GM15510 (cell line): ENCODE data around the gene ZMYM2.

ENCODE experiments used
- POLR2A ChIP-seq: IDR thresholded peaks from 3 replicates; pipeline ENCODE4 v1.6.1; 2011; ENCODE audit warnings: borderline replicate concordance; ENCODE audit not compliant: insufficient read length; ENCODE audit errors: extremely low read depth

ZMYM2 gene

GRCh38 chr13:20016649-20017364, 58.3 kb downstream of the ZMYM2 start:
- TF ChIP-seq POLR2A = no peak

GRCh38 chr13:20017365-20017711, 58.8 kb downstream of the ZMYM2 start:
- no peak for TF ChIP-seq POLR2A

GRCh38 chr13:20019043-20019442, 60.5 kb downstream of the ZMYM2 start:
- no peak for TF ChIP-seq POLR2A

GRCh38 chr13:20024702-20025101, 66.2 kb downstream of the ZMYM2 start:
- TF ChIP-seq POLR2A = no peak

GRCh38 chr13:20028953-20029352, 70.4 kb downstream of the ZMYM2 start:
- TF ChIP-seq POLR2A = no peak

GRCh38 chr13:20033486-20033885, 75.0 kb downstream of the ZMYM2 start:
- TF ChIP-seq POLR2A = no peak

- TF ChIP-seq POLR2A = no peak
These were observed 76.6 kb downstream of the ZMYM2 start for GRCh38 chr13:20035130-20035529.

GRCh38 chr13:20037908-20038307, 79.4 kb downstream of the ZMYM2 start:
- TF ChIP-seq POLR2A = no peak

GRCh38 chr13:20043207-20043925, 84.8 kb downstream of the ZMYM2 start:
- TF ChIP-seq POLR2A = no peak

GRCh38 chr13:20044086-20044485, 85.6 kb downstream of the ZMYM2 start:
- TF ChIP-seq POLR2A = no peak

GRCh38 chr13:20045950-20046548, 87.5 kb downstream of the ZMYM2 start:
- no peak for TF ChIP-seq POLR2A

GRCh38 chr13:20049558-20050473, 91.3 kb downstream of the ZMYM2 start:
- no peak for TF ChIP-seq POLR2A

GRCh38 chr13:20051366-20051765, 92.8 kb downstream of the ZMYM2 start:
- no peak for TF ChIP-seq POLR2A

GRCh38 chr13:20053016-20053415, 94.5 kb downstream of the ZMYM2 start:
- TF ChIP-seq POLR2A = no peak

- no peak for TF ChIP-seq POLR2A
These were observed 95.4 kb downstream of the ZMYM2 start for GRCh38 chr13:20053891-20054290.
